GM23338 (cell line): ENCODE measurements around the gene PIANP. TPM values are rescaled to one million over a fixed set of nuclear protein-coding genes. Genes with fewer than 3 reads are reported as not detected.

Source experiments
- CREB1 ChIP-seq: fragments of 250-450 bp; sonication (Bioruptor Pico); IDR thresholded peaks from 2 replicates; pipeline ENCODE4 v1.5.0; 2020; ENCODE audit warnings: low read depth, mild to moderate bottlenecking, moderate library complexity
- EZH2 ChIP-seq: fragments of 200-600 bp; sonication (generic); IDR thresholded peaks from one replicate; pipeline ENCODE4 v1.8.0; 2017; ENCODE audit warnings: antibody characterized with exemption, mild to moderate bottlenecking, low read depth; ENCODE audit not compliant: unreplicated experiment
- JUNB ChIP-seq: IDR thresholded peaks from one replicate; pipeline ENCODE4 v1.6.1; 2016; ENCODE audit warnings: antibody characterized with exemption; ENCODE audit not compliant: unreplicated experiment
- REST ChIP-seq: IDR thresholded peaks from one replicate; pipeline ENCODE4 v1.6.1; 2018; ENCODE audit warnings: antibody characterized with exemption; ENCODE audit not compliant: unreplicated experiment
- STAT1 ChIP-seq: IDR thresholded peaks from one replicate; pipeline ENCODE4 v1.6.1; 2016; ENCODE audit warnings: antibody characterized with exemption; ENCODE audit not compliant: unreplicated experiment
- ZNF114 ChIP-seq: fragments of 250-450 bp; sonication (Bioruptor Pico); IDR thresholded peaks from 2 replicates; pipeline ENCODE4 v1.5.0; 2020; ENCODE audit warnings: mild to moderate bottlenecking, moderate library complexity
- polyA plus RNA-seq: library from polyadenylated mRNA; unstranded; fragments of >200 nt; fragmentation: Nextera tagmentation; extraction: Ambion mirVana; gene quantifications from 2 replicates; pipeline ENCODE4 v1.2.1, GENCODE V29; 2016
- total RNA-seq: library from RNA; depleted of rRNA; stranded (reverse); fragments of >200 nt; shearing (Covaris generic); gene quantifications from 2 replicates; pipeline ENCODE4 v1.2.3, GENCODE V29; 2014
- TF ChIP-seq, protein P1 (sequence below): fragments of 250-450 bp; sonication (Bioruptor Pico); IDR thresholded peaks from 2 replicates; pipeline ENCODE4 v1.5.0; 2020; ENCODE audit warnings: mild to moderate bottlenecking, moderate library complexity
- TF ChIP-seq, protein P2 (sequence below): IDR thresholded peaks from 2 replicates; pipeline ENCODE4 v1.6.1; 2016; ENCODE audit warnings: antibody characterized with exemption

The PIANP gene
- total and polyA plus RNA-seq, 2 experiments from 2014 or later, result 2.2 to 6.4 TPM

DNA sequence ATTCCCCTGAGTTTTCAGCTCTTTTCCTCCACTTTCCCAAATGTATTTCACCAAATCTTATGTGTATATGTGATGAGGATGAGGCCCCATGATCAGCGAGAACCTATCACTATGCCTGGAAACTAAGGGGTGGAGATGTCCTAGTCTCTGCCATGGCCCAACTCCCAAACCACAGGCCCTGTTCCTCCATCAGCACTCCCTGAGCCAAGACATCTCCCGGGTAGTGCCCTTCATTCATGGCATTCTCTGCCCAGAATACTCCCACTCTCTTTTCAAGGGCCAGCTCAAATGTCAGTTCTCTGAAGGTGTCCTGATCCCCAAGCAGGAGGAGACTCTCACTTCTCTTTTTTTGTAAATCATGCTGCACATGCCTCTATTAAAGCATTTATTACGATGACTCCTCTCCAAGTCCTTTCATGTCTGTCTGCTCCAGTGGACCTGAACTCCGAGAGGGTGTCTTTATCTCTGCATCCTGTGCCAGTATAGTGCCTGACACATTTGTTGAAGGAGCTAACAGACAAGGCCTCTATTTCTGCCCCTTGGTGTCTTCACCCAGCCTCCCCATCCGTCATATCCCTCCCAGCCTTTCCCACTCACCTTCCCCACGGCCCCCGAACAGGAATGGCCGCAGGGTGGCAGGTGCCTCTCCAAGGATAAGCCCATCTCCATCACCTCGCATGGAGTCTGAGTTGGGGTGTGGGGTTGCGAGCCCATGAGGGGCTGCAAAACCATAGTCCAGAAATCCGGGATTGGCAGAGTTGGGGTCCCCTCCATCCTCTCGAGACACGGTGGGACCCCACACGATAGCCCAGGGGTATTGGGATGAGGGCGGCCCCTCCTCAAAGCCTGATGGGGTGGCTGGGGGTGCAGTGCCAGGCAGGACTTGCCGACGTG is 3.7 kb downstream of the PIANP start (continued):
- TF ChIP-seq, protein P1, sequence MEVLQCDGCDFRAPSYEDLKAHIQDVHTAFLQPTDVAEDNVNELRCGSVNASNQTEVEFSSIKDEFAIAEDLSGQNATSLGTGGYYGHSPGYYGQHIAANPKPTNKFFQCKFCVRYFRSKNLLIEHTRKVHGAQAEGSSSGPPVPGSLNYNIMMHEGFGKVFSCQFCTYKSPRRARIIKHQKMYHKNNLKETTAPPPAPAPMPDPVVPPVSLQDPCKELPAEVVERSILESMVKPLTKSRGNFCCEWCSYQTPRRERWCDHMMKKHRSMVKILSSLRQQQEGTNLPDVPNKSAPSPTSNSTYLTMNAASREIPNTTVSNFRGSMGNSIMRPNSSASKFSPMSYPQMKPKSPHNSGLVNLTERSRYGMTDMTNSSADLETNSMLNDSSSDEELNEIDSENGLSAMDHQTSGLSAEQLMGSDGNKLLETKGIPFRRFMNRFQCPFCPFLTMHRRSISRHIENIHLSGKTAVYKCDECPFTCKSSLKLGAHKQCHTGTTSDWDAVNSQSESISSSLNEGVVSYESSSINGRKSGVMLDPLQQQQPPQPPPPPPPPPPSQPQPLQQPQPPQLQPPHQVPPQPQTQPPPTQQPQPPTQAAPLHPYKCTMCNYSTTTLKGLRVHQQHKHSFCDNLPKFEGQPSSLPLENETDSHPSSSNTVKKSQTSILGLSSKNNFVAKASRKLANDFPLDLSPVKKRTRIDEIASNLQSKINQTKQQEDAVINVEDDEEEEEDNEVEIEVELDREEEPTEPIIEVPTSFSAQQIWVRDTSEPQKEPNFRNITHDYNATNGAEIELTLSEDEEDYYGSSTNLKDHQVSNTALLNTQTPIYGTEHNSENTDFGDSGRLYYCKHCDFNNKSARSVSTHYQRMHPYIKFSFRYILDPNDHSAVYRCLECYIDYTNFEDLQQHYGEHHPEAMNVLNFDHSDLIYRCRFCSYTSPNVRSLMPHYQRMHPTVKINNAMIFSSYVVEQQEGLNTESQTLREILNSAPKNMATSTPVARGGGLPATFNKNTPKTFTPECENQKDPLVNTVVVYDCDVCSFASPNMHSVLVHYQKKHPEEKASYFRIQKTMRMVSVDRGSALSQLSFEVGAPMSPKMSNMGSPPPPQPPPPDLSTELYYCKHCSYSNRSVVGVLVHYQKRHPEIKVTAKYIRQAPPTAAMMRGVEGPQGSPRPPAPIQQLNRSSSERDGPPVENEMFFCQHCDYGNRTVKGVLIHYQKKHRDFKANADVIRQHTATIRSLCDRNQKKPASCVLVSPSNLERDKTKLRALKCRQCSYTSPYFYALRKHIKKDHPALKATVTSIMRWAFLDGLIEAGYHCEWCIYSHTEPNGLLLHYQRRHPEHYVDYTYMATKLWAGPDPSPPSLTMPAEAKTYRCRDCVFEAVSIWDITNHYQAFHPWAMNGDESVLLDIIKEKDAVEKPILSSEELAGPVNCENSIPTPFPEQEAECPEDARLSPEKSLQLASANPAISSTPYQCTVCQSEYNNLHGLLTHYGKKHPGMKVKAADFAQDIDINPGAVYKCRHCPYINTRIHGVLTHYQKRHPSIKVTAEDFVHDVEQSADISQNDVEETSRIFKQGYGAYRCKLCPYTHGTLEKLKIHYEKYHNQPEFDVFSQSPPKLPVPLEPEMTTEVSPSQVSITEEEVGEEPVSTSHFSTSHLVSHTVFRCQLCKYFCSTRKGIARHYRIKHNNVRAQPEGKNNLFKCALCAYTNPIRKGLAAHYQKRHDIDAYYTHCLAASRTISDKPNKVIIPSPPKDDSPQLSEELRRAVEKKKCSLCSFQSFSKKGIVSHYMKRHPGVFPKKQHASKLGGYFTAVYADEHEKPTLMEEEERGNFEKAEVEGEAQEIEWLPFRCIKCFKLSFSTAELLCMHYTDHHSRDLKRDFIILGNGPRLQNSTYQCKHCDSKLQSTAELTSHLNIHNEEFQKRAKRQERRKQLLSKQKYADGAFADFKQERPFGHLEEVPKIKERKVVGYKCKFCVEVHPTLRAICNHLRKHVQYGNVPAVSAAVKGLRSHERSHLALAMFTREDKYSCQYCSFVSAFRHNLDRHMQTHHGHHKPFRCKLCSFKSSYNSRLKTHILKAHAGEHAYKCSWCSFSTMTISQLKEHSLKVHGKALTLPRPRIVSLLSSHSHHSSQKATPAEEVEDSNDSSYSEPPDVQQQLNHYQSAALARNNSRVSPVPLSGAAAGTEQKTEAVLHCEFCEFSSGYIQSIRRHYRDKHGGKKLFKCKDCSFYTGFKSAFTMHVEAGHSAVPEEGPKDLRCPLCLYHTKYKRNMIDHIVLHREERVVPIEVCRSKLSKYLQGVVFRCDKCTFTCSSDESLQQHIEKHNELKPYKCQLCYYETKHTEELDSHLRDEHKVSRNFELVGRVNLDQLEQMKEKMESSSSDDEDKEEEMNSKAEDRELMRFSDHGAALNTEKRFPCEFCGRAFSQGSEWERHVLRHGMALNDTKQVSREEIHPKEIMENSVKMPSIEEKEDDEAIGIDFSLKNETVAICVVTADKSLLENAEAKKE, result no peak
- TF ChIP-seq JUNB (no peak), CREB1 (CRISPR knock-in tag) (no peak), ZNF114 (CRISPR knock-in tag) (no peak), EZH2 (no peak), REST (no peak), STAT1 (no peak)
- TF ChIP-seq, protein P2, sequence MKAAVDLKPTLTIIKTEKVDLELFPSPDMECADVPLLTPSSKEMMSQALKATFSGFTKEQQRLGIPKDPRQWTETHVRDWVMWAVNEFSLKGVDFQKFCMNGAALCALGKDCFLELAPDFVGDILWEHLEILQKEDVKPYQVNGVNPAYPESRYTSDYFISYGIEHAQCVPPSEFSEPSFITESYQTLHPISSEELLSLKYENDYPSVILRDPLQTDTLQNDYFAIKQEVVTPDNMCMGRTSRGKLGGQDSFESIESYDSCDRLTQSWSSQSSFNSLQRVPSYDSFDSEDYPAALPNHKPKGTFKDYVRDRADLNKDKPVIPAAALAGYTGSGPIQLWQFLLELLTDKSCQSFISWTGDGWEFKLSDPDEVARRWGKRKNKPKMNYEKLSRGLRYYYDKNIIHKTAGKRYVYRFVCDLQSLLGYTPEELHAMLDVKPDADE, result no peak
